ENCODE data around the gene ADORA1. TPM values are rescaled to one million over a fixed set of nuclear protein-coding genes. Genes with fewer than 3 reads are reported as not detected.

The ADORA1 gene
- total RNA-seq, 1 donor from 2014 or later, result 7.0 TPM

DNA sequence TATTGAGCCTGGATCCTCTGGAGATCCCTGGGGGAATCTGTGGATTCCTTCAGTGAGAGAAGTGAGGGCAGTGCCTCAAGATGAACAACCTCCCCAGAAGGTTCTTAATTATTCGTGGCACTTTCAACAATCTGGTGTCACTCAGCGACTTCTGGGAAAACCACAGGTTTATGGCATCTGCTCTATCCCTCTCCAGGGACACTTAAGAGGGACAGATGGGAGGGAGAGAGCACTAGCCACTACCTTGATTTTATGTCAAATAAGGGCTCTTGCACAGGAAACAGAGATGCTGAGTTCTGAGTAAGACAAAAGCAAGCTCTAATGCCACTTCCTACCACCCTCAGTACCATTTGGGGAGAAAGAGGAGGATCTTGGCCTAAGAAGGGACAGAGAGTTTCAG is 80.2 kb downstream of the ADORA1 start:
- TF ChIP-seq, protein P1, sequence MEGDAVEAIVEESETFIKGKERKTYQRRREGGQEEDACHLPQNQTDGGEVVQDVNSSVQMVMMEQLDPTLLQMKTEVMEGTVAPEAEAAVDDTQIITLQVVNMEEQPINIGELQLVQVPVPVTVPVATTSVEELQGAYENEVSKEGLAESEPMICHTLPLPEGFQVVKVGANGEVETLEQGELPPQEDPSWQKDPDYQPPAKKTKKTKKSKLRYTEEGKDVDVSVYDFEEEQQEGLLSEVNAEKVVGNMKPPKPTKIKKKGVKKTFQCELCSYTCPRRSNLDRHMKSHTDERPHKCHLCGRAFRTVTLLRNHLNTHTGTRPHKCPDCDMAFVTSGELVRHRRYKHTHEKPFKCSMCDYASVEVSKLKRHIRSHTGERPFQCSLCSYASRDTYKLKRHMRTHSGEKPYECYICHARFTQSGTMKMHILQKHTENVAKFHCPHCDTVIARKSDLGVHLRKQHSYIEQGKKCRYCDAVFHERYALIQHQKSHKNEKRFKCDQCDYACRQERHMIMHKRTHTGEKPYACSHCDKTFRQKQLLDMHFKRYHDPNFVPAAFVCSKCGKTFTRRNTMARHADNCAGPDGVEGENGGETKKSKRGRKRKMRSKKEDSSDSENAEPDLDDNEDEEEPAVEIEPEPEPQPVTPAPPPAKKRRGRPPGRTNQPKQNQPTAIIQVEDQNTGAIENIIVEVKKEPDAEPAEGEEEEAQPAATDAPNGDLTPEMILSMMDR (IDR thresholded peaks at IDR 0.05; ENCODE audit: insufficient read depth, low read length, poor library complexity, severe bottlenecking), result no peak
- DNase-seq (ENCODE audit: low read depth), result no peak
- Histone ChIP-seq H3K4me3 (ENCODE audit: low read depth, low read length) (no peak overlapping the region), H3K27me3 (ENCODE audit: control insufficient read depth, insufficient read depth, low read length) (no peaks in the 10 kb centered on the region), H3K36me3 (ENCODE audit: control insufficient read depth, insufficient read depth, low read length) (no peaks in the 10 kb centered on the region)

DNA sequence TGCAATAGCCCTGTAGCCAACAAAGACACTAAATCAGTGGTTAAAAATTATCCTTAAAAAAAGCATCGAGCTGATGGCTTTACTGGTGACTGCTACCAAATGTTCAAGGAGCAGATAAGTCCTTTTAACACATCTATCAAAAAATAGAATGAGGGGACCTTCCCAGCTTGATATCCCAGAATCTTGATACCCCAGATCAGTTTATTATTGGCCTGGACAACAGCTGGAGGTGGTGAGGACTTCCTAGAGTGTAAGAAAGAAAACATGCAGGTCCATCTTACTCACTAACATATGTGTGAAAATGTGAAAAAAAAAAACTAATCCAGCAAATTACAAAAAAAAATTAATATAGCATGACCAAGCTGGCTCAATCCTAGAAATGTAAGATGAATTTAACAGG is 80.7 kb downstream of the ADORA1 start:
- DNase-seq (ENCODE audit: low read depth), result no peak
- no peak overlapping the region for H3K4me3 ChIP-seq (ENCODE audit: low read depth, low read length)
- H3K27me3 ChIP-seq (ENCODE audit: control insufficient read depth, insufficient read depth, low read length), result no peaks in the 10 kb centered on the region
- no peaks in the 10 kb centered on the region for H3K36me3 ChIP-seq (ENCODE audit: control insufficient read depth, insufficient read depth, low read length)
- TF ChIP-seq, protein P1 (IDR thresholded peaks at IDR 0.05; ENCODE audit: insufficient read depth, low read length, poor library complexity, severe bottlenecking), result no peak

DNA sequence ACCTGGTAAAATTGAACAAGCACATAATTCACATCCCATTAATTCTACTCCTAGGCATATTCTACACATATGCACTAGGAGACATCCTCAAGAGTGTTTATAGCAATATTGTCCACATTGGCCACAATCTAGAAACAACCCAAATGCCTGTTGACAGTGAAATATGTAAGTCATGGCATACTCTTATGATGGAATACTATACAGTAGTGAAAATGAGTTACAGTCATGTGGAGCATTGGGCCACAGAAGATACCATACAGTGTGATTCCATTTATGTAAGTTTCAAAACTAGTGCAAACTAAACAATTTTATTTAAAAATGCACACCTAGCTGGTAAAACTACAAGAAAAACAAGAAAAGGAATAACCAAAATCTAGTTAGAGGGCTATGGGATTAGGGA is 82.8 kb downstream of the ADORA1 start:
- no peaks in the 10 kb centered on the region for H3K27me3 ChIP-seq (ENCODE audit: control insufficient read depth, insufficient read depth, low read length)
- no peak for DNase-seq (ENCODE audit: low read depth)
- TF ChIP-seq, protein P1 (IDR thresholded peaks at IDR 0.05; ENCODE audit: insufficient read depth, low read length, poor library complexity, severe bottlenecking), result no peak

DNA sequence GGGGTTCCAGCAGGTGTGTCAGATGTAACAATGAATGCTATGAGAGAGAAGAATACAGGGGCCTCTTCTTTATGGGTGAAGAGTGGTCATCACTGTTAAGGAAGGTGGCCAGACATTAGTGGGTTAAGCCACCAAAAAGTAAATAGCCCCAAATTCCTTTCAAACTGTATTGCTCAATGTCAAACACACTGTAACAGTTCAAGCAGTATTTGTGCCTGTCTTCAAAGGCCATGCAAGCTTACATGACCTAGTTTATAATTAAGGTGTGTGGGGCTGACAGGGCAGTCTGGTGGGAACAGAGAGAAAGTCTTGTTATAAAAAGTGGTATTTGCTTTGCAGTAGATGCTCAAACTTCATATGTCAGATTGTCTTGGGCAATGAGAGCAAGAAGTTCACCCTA is 83.5 kb downstream of the ADORA1 start:
- Histone ChIP-seq H3K4me3 (ENCODE audit: low read depth, low read length) (no peak overlapping the region), H3K27me3 (ENCODE audit: control insufficient read depth, insufficient read depth, low read length) (peaks cover 2% of the 10 kb centered on the region), H3K36me3 (ENCODE audit: control insufficient read depth, insufficient read depth, low read length) (no peaks in the 10 kb centered on the region)
- TF ChIP-seq, protein P1 (IDR thresholded peaks at IDR 0.05; ENCODE audit: insufficient read depth, low read length, poor library complexity, severe bottlenecking), result no peak
- DNase-seq (ENCODE audit: low read depth), result no peak

More for the DNA sequence above, 82.8 kb downstream of the ADORA1 start:
- no peaks in the 10 kb centered on the region for H3K36me3 ChIP-seq (ENCODE audit: control insufficient read depth, insufficient read depth, low read length)
- no peak overlapping the region for H3K4me3 ChIP-seq (ENCODE audit: low read depth, low read length)

DNA sequence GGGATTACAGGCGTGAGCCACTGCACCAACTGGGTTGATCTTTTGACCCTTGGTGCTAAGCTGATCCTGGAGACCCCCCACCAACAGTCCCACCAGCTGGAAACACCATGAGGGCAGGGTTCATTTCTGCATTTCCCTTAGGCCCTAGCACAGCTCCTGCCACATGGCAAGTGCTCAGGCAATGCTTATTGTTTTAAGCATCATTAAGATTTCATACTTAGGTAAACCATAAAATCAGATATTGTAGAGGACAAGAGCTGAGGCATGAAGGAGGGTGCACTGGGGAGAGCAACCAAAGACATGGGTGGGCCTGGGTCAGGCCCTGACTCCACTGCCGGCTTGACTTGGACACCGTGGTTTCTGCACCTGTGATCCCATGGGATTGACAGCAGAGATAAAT is 84.3 kb downstream of the ADORA1 start:
- DNase-seq (ENCODE audit: low read depth), result no peak
- TF ChIP-seq, protein P1 (IDR thresholded peaks at IDR 0.05; ENCODE audit: insufficient read depth, low read length, poor library complexity, severe bottlenecking), result no peak
- Histone ChIP-seq H3K4me3 (ENCODE audit: low read depth, low read length) (no peak overlapping the region), H3K36me3 (ENCODE audit: control insufficient read depth, insufficient read depth, low read length) (no peaks in the 10 kb centered on the region), H3K27me3 (ENCODE audit: control insufficient read depth, insufficient read depth, low read length) (peaks cover 3% of the 10 kb centered on the region)

DNA sequence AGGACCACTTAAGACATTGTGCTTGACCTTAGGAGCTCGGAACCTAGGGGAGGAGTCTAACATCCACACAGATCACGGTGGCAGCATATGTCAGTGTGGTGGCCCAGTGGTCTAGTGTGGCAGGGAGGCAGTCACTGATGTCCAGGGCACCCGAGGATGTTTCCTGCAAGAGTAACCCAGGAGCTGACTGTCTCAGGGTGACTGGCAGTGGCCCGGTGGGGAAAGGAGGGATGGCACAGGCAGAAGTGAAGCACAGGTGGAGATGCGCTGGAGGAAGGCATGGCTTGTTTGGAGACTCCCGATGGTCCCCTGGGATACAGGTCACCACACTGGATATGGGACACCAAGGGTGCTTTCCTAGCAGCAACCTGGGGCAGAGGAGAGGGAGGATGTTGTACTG is 85.6 kb downstream of the ADORA1 start:
- DNase-seq (ENCODE audit: low read depth), result no peak
- Histone ChIP-seq H3K4me3 (ENCODE audit: low read depth, low read length) (no peak overlapping the region), H3K27me3 (ENCODE audit: control insufficient read depth, insufficient read depth, low read length) (peaks cover 13% of the 10 kb centered on the region), H3K36me3 (ENCODE audit: control insufficient read depth, insufficient read depth, low read length) (no peaks in the 10 kb centered on the region)
- TF ChIP-seq, protein P1 (IDR thresholded peaks at IDR 0.05; ENCODE audit: insufficient read depth, low read length, poor library complexity, severe bottlenecking), result no peak

Data from kidney epithelial cell (primary cell).